Measurements from ENCODE around the gene TP53.

TP53 gene

DNA sequence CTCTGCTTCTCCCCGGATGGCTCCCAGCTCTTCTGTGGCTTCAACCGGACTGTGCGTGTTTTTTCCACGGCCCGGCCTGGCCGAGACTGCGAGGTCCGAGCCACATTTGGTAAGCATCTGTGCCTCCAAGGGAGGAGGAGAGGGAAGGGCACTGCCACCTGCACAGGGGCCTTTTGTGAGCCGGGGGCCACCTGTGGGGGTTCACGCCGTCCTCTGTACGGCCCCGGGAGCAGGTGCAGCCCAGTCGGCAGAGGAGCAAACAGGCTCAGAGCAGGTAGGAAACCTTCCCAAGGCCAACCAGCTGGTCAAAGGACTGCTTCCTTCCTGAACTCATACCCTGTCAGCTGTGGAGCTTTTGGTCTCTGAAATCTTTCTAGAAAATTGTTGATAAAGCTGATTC is 14.4 kb upstream of the TP53 start:
- H3K9me2 ChIP-seq (replicated peaks; ENCODE audit: control insufficient read depth, low read length), result no peaks in the 10 kb centered on the region
- no peaks in the 10 kb centered on the region for H3K79me2 ChIP-seq (ENCODE audit: control insufficient read depth, low read length)
- H3K27ac ChIP-seq (ENCODE audit: low read depth, low read length), result no peak overlapping the region
- H3K4me2 ChIP-seq (ENCODE audit: low read length), result no peak overlapping the region
- H3K4me1 ChIP-seq (ENCODE audit: control insufficient read depth, low read length), result peaks cover 9% of the 10 kb centered on the region
- no peaks in the 10 kb centered on the region for H3K9me3 ChIP-seq (ENCODE audit: control insufficient read depth, insufficient read depth, low read length)
- H3K36me3 ChIP-seq (ENCODE audit: control insufficient read depth, low read length), result peaks cover 22% of the 10 kb centered on the region
- H3F3A ChIP-seq (ENCODE audit: control insufficient read depth, insufficient read depth), result no peaks in the 10 kb centered on the region
- no peak for TF ChIP-seq EZH2phosphoT487 (IDR thresholded peaks at IDR 0.05; ENCODE audit: borderline replicate concordance, low read length)
- 0 out of 2 replicates have a peak, but pooled peaks cover 3% of the 10 kb centered on the region for H4K20me1 ChIP-seq (ENCODE audit: control insufficient read depth, insufficient read depth, low read depth, low read length)
- H3K27me3 ChIP-seq (ENCODE audit: control insufficient read depth, low read length), result peaks cover 25% of the 10 kb centered on the region
- H3K4me3 ChIP-seq (ENCODE audit: low read length), result no peak overlapping the region

DNA sequence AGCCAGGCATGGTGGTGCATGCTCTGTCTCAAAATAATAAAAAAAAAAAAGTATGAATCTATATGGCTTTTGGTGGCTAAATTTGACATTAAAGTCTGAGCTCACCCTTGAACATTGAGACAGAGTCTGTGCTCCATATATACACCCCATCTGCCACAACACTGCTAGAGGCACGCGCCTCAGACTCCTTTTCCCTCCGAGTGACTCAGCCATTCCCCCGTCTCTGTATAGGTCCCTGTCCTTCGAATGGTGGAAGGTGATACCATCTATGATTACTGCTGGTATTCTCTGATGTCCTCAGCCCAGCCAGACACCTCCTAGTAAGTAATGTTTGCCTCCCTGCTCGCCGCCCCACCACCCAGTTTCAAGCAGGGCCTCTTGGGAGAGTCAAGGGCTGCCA is 13.2 kb upstream of the TP53 start:
- Histone ChIP-seq H3K4me3 (ENCODE audit: low read length) (no peak overlapping the region), H3K9me2 (replicated peaks; ENCODE audit: control insufficient read depth, low read length) (no peaks in the 10 kb centered on the region), H3K4me2 (ENCODE audit: low read length) (no peak overlapping the region), H3K79me2 (ENCODE audit: control insufficient read depth, low read length) (no peaks in the 10 kb centered on the region), H3K36me3 (ENCODE audit: control insufficient read depth, low read length) (peaks cover 25% of the 10 kb centered on the region), H4K20me1 (ENCODE audit: control insufficient read depth, insufficient read depth, low read depth, low read length) (0 out of 2 replicates have a peak, but pooled peaks cover 3% of the 10 kb centered on the region), H3K9me3 (ENCODE audit: control insufficient read depth, insufficient read depth, low read length) (no peaks in the 10 kb centered on the region), H3K27ac (ENCODE audit: low read depth, low read length) (no peak overlapping the region), H3K4me1 (ENCODE audit: control insufficient read depth, low read length) (peaks cover 9% of the 10 kb centered on the region), H3K27me3 (ENCODE audit: control insufficient read depth, low read length) (peaks cover 13% of the 10 kb centered on the region), H3F3A (ENCODE audit: control insufficient read depth, insufficient read depth) (no peaks in the 10 kb centered on the region)
- TF ChIP-seq EZH2phosphoT487 (IDR thresholded peaks at IDR 0.05; ENCODE audit: borderline replicate concordance, low read length), result no peak

DNA sequence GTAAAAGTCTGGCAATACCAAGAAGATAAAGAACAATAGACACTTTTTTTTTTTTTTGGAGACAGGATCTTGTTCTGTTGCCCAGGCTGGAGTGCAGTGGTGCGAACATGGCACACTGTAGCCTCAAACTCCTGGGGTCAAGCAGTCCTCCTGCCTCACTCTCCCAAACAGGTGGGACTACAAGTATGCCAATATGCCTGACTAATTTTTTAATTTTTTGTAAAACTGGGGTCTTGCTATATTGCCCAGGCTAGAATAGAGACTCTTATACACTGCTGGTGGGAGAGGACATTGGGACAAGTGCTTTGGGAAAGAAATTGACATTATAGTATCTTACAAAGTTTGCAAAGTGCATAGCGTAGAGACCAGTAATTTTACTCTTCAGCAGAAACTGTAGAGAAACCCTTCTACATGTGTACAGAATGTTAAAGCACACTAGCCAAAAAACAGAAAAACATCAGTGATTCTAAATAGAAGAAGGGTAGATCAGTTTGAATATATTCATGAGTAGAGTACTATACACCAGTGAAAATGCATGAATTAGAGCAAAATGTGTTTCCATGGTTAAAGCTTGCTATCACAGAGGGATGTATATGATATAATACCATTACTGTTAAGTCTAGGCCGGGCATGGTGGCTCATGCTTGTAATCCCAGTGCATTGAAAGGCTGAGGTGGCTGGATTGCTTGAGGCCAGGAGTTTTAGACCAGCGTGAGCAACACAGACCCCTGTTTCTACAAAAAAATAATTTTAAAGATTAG is 10.7 kb upstream of the TP53 start:
- Histone ChIP-seq H3K4me1 (ENCODE audit: control insufficient read depth, low read length) (no peaks in the 10 kb centered on the region), H3F3A (ENCODE audit: control insufficient read depth, insufficient read depth) (no peaks in the 10 kb centered on the region), H3K4me2 (ENCODE audit: low read length) (no peak overlapping the region), H3K9me2 (replicated peaks; ENCODE audit: control insufficient read depth, low read length) (no peaks in the 10 kb centered on the region), H3K79me2 (ENCODE audit: control insufficient read depth, low read length) (no peaks in the 10 kb centered on the region), H3K36me3 (ENCODE audit: control insufficient read depth, low read length) (peaks cover 26% of the 10 kb centered on the region), H3K27ac (ENCODE audit: low read depth, low read length) (no peak overlapping the region), H3K4me3 (ENCODE audit: low read length) (no peak overlapping the region), H3K9me3 (ENCODE audit: control insufficient read depth, insufficient read depth, low read length) (no peaks in the 10 kb centered on the region), H4K20me1 (ENCODE audit: control insufficient read depth, insufficient read depth, low read depth, low read length) (no peaks in the 10 kb centered on the region), H3K27me3 (ENCODE audit: control insufficient read depth, low read length) (no peaks in the 10 kb centered on the region)
- no peak for TF ChIP-seq EZH2phosphoT487 (IDR thresholded peaks at IDR 0.05; ENCODE audit: borderline replicate concordance, low read length)
- TF ChIP-seq, protein P1, sequence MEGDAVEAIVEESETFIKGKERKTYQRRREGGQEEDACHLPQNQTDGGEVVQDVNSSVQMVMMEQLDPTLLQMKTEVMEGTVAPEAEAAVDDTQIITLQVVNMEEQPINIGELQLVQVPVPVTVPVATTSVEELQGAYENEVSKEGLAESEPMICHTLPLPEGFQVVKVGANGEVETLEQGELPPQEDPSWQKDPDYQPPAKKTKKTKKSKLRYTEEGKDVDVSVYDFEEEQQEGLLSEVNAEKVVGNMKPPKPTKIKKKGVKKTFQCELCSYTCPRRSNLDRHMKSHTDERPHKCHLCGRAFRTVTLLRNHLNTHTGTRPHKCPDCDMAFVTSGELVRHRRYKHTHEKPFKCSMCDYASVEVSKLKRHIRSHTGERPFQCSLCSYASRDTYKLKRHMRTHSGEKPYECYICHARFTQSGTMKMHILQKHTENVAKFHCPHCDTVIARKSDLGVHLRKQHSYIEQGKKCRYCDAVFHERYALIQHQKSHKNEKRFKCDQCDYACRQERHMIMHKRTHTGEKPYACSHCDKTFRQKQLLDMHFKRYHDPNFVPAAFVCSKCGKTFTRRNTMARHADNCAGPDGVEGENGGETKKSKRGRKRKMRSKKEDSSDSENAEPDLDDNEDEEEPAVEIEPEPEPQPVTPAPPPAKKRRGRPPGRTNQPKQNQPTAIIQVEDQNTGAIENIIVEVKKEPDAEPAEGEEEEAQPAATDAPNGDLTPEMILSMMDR (IDR thresholded peaks at IDR 0.05; ENCODE audit: low read depth, low read length, poor library complexity, severe bottlenecking), result no peak

DNA sequence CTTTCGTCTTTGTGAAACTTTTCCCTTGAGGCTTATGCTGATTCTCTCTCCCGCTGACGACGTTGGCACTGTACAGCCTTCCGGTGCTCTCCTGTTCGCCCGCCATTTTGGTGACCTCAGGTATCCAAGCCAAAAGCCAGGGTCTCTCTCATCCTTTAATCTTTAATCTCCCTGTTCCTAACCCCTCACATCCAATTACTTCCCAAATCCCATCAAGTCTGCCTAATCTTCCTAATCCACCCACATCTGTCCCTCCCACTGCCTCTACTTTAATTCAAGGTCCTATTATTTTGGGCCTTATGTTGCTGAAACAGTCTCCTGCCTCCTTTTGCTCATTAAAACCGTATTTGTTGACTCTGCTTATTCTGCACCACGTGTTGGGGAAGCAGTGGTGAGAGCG is 8.3 kb upstream of the TP53 start:
- Histone ChIP-seq H3K27me3 (ENCODE audit: control insufficient read depth, low read length) (no peaks in the 10 kb centered on the region), H3K4me2 (ENCODE audit: low read length) (no peak overlapping the region), H3F3A (ENCODE audit: control insufficient read depth, insufficient read depth) (no peaks in the 10 kb centered on the region), H3K9me2 (replicated peaks; ENCODE audit: control insufficient read depth, low read length) (no peaks in the 10 kb centered on the region), H3K79me2 (ENCODE audit: control insufficient read depth, low read length) (no peaks in the 10 kb centered on the region; the same call in 1 of the 2 replicates), H3K9me3 (ENCODE audit: control insufficient read depth, insufficient read depth, low read length) (no peaks in the 10 kb centered on the region), H4K20me1 (ENCODE audit: control insufficient read depth, insufficient read depth, low read depth, low read length) (no peaks in the 10 kb centered on the region), H3K4me3 (ENCODE audit: low read length) (no peak overlapping the region), H3K4me1 (ENCODE audit: control insufficient read depth, low read length) (no peaks in the 10 kb centered on the region), H3K27ac (ENCODE audit: low read depth, low read length) (no peak overlapping the region), H3K36me3 (ENCODE audit: control insufficient read depth, low read length) (peaks cover 13% of the 10 kb centered on the region)
- TF ChIP-seq EZH2phosphoT487 (IDR thresholded peaks at IDR 0.05; ENCODE audit: borderline replicate concordance, low read length), result no peak
- TF ChIP-seq, protein P1 (IDR thresholded peaks at IDR 0.05; ENCODE audit: low read depth, low read length, poor library complexity, severe bottlenecking), result no peak
